GM23338 (cell line): Measurements from ENCODE around the gene LILRB1. TPM values are rescaled to one million over a fixed set of nuclear protein-coding genes. Genes with fewer than 3 reads are reported as not detected.

ENCODE experiments used
- ATAC-seq: fragments of 200-7000 bp; cut with Tn5 transposase; 3 replicates; pipeline ENCODE4 v1.9.1; 2020
- DNase-seq: peaks from one replicate; pipeline ENCODE4 v3.0.0-alpha.2; 2015; ENCODE audit warnings: low spot score
- H2AFZ ChIP-seq: fragments of 200-600 bp; sonication (generic); 2 replicates; pipeline ENCODE4 v1.8.0; 2016; ENCODE audit warnings: antibody characterized with exemption, mild to moderate bottlenecking, moderate library complexity
- H3F3A ChIP-seq: fragments of 200-600 bp; sonication (generic); replicated peaks from 2 replicates; pipeline ENCODE4 v1.8.0; 2017; ENCODE audit warnings: antibody characterized with exemption, mixed run types, low read depth
- H3K27ac ChIP-seq: fragments of 200-600 bp; sonication (generic); 2 replicates; pipeline ENCODE4 v1.6.1; 2016; ENCODE audit warnings: low read depth
- H3K27me3 ChIP-seq: fragments of 200-600 bp; sonication (generic); 2 replicates; pipeline ENCODE4 v1.8.0; 2016; ENCODE audit warnings: mild to moderate bottlenecking, mixed run types, moderate library complexity; ENCODE audit not compliant: insufficient read depth
- H3K36me3 ChIP-seq: fragments of 200-600 bp; sonication (generic); 2 replicates; pipeline ENCODE4 v1.8.0; 2016; ENCODE audit warnings: mild to moderate bottlenecking; ENCODE audit not compliant: insufficient read depth
- H3K4me1 ChIP-seq: fragments of 200-600 bp; sonication (generic); 2 replicates; pipeline ENCODE4 v1.8.0; 2016; ENCODE audit warnings: mild to moderate bottlenecking, moderate library complexity; ENCODE audit not compliant: insufficient read depth
- H3K4me2 ChIP-seq: fragments of 200-600 bp; sonication (generic); 2 replicates; pipeline ENCODE4 v1.7.1; 2017; ENCODE audit warnings: mixed run types
- H3K4me3 ChIP-seq: fragments of 200-600 bp; sonication (generic); 2 replicates; pipeline ENCODE4 v1.6.1; 2016; ENCODE audit warnings: mixed run types
- H3K79me2 ChIP-seq: fragments of 200-600 bp; sonication (generic); replicated peaks from 2 replicates; pipeline ENCODE4 v1.8.0; 2017; ENCODE audit warnings: mild to moderate bottlenecking; ENCODE audit not compliant: insufficient read depth
- H3K9me2 ChIP-seq: fragments of 200-600 bp; sonication (generic); 2 replicates; pipeline ENCODE4 v1.8.0; 2017; ENCODE audit not compliant: insufficient read depth
- H4K20me1 ChIP-seq: fragments of 200-600 bp; sonication (generic); replicated peaks from 2 replicates; pipeline ENCODE4 v1.8.0; 2017; ENCODE audit warnings: mild to moderate bottlenecking; ENCODE audit not compliant: insufficient read depth
- H3K27ac Mint-ChIP-seq: 2 replicates; pipeline ENCODE4 v1.8.0; 2020; ENCODE audit warnings: inconsistent platforms, mild to moderate bottlenecking, moderate library complexity, mixed read lengths
- H3K27me3 Mint-ChIP-seq: 3 replicates; pipeline ENCODE4 v1.8.0; 2022; ENCODE audit warnings: low read depth, mild to moderate bottlenecking, moderate library complexity, mixed read lengths, inconsistent platforms; ENCODE audit not compliant: insufficient read depth, poor library complexity
- H3K36me3 Mint-ChIP-seq: 3 replicates; pipeline ENCODE4 v1.8.0; 2021; ENCODE audit warnings: low read depth, mild to moderate bottlenecking, inconsistent platforms, moderate library complexity, mixed read lengths
- H3K4me1 Mint-ChIP-seq: 3 replicates; pipeline ENCODE4 v1.8.0; 2020; ENCODE audit warnings: mild to moderate bottlenecking, inconsistent platforms, mixed read lengths
- H3K4me3 Mint-ChIP-seq: 3 replicates; pipeline ENCODE4 v1.8.0; 2021; ENCODE audit warnings: moderate library complexity, mild to moderate bottlenecking, inconsistent platforms, mixed read lengths
- H3K9me3 Mint-ChIP-seq: 3 replicates; pipeline ENCODE4 v1.8.0; 2020; ENCODE audit warnings: moderate library complexity, mild to moderate bottlenecking, inconsistent platforms, mixed read lengths
- CREB1 ChIP-seq: fragments of 250-450 bp; sonication (Bioruptor Pico); IDR thresholded peaks from 2 replicates; pipeline ENCODE4 v1.5.0; 2020; ENCODE audit warnings: low read depth, mild to moderate bottlenecking, moderate library complexity
- EZH2 ChIP-seq: fragments of 200-600 bp; sonication (generic); IDR thresholded peaks from one replicate; pipeline ENCODE4 v1.8.0; 2017; ENCODE audit warnings: antibody characterized with exemption, mild to moderate bottlenecking, low read depth; ENCODE audit not compliant: unreplicated experiment
- JUNB ChIP-seq: IDR thresholded peaks from one replicate; pipeline ENCODE4 v1.6.1; 2016; ENCODE audit warnings: antibody characterized with exemption; ENCODE audit not compliant: unreplicated experiment
- NANOG ChIP-seq: IDR thresholded peaks from 2 replicates; pipeline ENCODE4 v1.6.1; 2016; ENCODE audit warnings: antibody characterized with exemption, borderline replicate concordance
- POLR2AphosphoS5 ChIP-seq: IDR thresholded peaks from 2 replicates; pipeline ENCODE4 v1.6.1; 2016; ENCODE audit warnings: antibody characterized with exemption, low read depth
- STAT1 ChIP-seq: IDR thresholded peaks from one replicate; pipeline ENCODE4 v1.6.1; 2016; ENCODE audit warnings: antibody characterized with exemption; ENCODE audit not compliant: unreplicated experiment
- ZNF114 ChIP-seq: fragments of 250-450 bp; sonication (Bioruptor Pico); IDR thresholded peaks from 2 replicates; pipeline ENCODE4 v1.5.0; 2020; ENCODE audit warnings: mild to moderate bottlenecking, moderate library complexity
- ZNF331 ChIP-seq: fragments of 250-450 bp; sonication (Bioruptor Pico); IDR thresholded peaks from 2 replicates; pipeline ENCODE4 v1.5.0; 2020; ENCODE audit warnings: low read depth, mild to moderate bottlenecking, moderate library complexity
- polyA plus RNA-seq: library from polyadenylated mRNA; unstranded; fragments of >200 nt; fragmentation: Nextera tagmentation; extraction: Ambion mirVana; gene quantifications from 2 replicates; pipeline ENCODE4 v1.2.1, GENCODE V29; 2016
- total RNA-seq: library from RNA; depleted of rRNA; stranded (reverse); fragments of >200 nt; shearing (Covaris generic); gene quantifications from 2 replicates; pipeline ENCODE4 v1.2.3, GENCODE V29; 2014
- TF ChIP-seq, protein P1 (sequence below): fragments of 250-450 bp; sonication (Bioruptor Pico); IDR thresholded peaks from 2 replicates; pipeline ENCODE4 v1.5.0; 2020; ENCODE audit warnings: mild to moderate bottlenecking, moderate library complexity
- TF ChIP-seq, protein P2 (sequence below): IDR thresholded peaks from one replicate; pipeline ENCODE4 v1.6.1; 2018; ENCODE audit warnings: antibody characterized with exemption; ENCODE audit not compliant: unreplicated experiment

The LILRB1 gene
- total and polyA plus RNA-seq, 2 experiments from 2014 or later = 0.14 TPM; not detected in 1

DNA sequence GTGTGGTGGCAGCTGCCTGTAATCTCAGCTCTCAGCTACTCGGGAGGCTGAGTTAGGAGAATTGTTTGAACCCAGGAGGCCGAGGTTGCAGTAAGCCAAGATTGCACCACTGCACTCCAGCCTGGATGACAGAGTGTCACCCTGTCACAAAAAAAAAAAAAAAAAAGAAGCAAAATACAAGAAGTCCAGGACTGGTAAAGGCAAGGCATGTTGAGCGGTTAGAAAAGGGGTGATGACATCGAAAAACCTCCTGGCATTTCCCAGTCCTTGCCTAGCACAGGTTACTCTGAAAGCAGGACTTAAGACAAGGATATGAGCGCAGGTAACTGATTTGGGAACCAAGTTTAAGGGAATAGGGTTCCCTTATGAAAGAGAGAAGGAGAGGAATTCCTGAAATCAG is 30.0 kb downstream of the LILRB1 start:
- Histone ChIP-seq H3K79me2 (no peaks in the 10 kb centered on the region), H3K27ac (no peak overlapping the region), H3K4me2 (no peak overlapping the region), H3K4me3 (no peak overlapping the region), H3K27me3 (no peaks in the 10 kb centered on the region), H3K9me2 (no peaks in the 10 kb centered on the region), H3K36me3 (no peaks in the 10 kb centered on the region), H2AFZ (no peak overlapping the region), H4K20me1 (no peaks in the 10 kb centered on the region), H3F3A (no peaks in the 10 kb centered on the region), H3K4me1 (no peaks in the 10 kb centered on the region)
- H3K4me3 Mint-ChIP-seq = no peak overlapping the region
- peaks cover 11% of the 10 kb centered on the region for H3K27me3 Mint-ChIP-seq
- peaks cover 47% of the 10 kb centered on the region for H3K36me3 Mint-ChIP-seq
- no peak for DNase-seq
- no peak for TF ChIP-seq POLR2AphosphoS5
- TF ChIP-seq STAT1 = no peak
- TF ChIP-seq EZH2 = no peak
- no peak for TF ChIP-seq ZNF114 (CRISPR knock-in tag)
- TF ChIP-seq, protein P1, sequence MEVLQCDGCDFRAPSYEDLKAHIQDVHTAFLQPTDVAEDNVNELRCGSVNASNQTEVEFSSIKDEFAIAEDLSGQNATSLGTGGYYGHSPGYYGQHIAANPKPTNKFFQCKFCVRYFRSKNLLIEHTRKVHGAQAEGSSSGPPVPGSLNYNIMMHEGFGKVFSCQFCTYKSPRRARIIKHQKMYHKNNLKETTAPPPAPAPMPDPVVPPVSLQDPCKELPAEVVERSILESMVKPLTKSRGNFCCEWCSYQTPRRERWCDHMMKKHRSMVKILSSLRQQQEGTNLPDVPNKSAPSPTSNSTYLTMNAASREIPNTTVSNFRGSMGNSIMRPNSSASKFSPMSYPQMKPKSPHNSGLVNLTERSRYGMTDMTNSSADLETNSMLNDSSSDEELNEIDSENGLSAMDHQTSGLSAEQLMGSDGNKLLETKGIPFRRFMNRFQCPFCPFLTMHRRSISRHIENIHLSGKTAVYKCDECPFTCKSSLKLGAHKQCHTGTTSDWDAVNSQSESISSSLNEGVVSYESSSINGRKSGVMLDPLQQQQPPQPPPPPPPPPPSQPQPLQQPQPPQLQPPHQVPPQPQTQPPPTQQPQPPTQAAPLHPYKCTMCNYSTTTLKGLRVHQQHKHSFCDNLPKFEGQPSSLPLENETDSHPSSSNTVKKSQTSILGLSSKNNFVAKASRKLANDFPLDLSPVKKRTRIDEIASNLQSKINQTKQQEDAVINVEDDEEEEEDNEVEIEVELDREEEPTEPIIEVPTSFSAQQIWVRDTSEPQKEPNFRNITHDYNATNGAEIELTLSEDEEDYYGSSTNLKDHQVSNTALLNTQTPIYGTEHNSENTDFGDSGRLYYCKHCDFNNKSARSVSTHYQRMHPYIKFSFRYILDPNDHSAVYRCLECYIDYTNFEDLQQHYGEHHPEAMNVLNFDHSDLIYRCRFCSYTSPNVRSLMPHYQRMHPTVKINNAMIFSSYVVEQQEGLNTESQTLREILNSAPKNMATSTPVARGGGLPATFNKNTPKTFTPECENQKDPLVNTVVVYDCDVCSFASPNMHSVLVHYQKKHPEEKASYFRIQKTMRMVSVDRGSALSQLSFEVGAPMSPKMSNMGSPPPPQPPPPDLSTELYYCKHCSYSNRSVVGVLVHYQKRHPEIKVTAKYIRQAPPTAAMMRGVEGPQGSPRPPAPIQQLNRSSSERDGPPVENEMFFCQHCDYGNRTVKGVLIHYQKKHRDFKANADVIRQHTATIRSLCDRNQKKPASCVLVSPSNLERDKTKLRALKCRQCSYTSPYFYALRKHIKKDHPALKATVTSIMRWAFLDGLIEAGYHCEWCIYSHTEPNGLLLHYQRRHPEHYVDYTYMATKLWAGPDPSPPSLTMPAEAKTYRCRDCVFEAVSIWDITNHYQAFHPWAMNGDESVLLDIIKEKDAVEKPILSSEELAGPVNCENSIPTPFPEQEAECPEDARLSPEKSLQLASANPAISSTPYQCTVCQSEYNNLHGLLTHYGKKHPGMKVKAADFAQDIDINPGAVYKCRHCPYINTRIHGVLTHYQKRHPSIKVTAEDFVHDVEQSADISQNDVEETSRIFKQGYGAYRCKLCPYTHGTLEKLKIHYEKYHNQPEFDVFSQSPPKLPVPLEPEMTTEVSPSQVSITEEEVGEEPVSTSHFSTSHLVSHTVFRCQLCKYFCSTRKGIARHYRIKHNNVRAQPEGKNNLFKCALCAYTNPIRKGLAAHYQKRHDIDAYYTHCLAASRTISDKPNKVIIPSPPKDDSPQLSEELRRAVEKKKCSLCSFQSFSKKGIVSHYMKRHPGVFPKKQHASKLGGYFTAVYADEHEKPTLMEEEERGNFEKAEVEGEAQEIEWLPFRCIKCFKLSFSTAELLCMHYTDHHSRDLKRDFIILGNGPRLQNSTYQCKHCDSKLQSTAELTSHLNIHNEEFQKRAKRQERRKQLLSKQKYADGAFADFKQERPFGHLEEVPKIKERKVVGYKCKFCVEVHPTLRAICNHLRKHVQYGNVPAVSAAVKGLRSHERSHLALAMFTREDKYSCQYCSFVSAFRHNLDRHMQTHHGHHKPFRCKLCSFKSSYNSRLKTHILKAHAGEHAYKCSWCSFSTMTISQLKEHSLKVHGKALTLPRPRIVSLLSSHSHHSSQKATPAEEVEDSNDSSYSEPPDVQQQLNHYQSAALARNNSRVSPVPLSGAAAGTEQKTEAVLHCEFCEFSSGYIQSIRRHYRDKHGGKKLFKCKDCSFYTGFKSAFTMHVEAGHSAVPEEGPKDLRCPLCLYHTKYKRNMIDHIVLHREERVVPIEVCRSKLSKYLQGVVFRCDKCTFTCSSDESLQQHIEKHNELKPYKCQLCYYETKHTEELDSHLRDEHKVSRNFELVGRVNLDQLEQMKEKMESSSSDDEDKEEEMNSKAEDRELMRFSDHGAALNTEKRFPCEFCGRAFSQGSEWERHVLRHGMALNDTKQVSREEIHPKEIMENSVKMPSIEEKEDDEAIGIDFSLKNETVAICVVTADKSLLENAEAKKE = no peak
- no peak for TF ChIP-seq CREB1 (CRISPR knock-in tag)
- TF ChIP-seq NANOG = no peak
- no peak for TF ChIP-seq ZNF331
- TF ChIP-seq, protein P2, sequence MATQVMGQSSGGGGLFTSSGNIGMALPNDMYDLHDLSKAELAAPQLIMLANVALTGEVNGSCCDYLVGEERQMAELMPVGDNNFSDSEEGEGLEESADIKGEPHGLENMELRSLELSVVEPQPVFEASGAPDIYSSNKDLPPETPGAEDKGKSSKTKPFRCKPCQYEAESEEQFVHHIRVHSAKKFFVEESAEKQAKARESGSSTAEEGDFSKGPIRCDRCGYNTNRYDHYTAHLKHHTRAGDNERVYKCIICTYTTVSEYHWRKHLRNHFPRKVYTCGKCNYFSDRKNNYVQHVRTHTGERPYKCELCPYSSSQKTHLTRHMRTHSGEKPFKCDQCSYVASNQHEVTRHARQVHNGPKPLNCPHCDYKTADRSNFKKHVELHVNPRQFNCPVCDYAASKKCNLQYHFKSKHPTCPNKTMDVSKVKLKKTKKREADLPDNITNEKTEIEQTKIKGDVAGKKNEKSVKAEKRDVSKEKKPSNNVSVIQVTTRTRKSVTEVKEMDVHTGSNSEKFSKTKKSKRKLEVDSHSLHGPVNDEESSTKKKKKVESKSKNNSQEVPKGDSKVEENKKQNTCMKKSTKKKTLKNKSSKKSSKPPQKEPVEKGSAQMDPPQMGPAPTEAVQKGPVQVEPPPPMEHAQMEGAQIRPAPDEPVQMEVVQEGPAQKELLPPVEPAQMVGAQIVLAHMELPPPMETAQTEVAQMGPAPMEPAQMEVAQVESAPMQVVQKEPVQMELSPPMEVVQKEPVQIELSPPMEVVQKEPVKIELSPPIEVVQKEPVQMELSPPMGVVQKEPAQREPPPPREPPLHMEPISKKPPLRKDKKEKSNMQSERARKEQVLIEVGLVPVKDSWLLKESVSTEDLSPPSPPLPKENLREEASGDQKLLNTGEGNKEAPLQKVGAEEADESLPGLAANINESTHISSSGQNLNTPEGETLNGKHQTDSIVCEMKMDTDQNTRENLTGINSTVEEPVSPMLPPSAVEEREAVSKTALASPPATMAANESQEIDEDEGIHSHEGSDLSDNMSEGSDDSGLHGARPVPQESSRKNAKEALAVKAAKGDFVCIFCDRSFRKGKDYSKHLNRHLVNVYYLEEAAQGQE = no peak
- no peak for TF ChIP-seq JUNB
- no peak overlapping the region for H3K27ac Mint-ChIP-seq
- H3K9me3 Mint-ChIP-seq = peaks cover 97% of the 10 kb centered on the region
- no peak for ATAC-seq
- H3K4me1 Mint-ChIP-seq = no peaks in the 10 kb centered on the region
